Activated CD4-positive, alpha-beta T cell treated with anti-CD3 and anti-CD28 coated beads, Interleukin-2, amount 10 ng/mL, durations not matched to agents 24 days and 14 days (primary cell): ENCODE measurements around the gene ZHX3. TPM values are rescaled to one million over a fixed set of nuclear protein-coding genes. Genes with fewer than 3 reads are reported as not detected.

Source experiments
- DNase-seq: peaks from one replicate; pipeline ENCODE4 v3.0.0; 2022
- H3K27ac Mint-ChIP-seq: one replicate; pipeline ENCODE4 v1.8.0; 2022; ENCODE audit warnings: mild to moderate bottlenecking, mixed read lengths
- H3K27me3 Mint-ChIP-seq: one replicate; pipeline ENCODE4 v1.8.0; 2022; ENCODE audit warnings: mixed read lengths
- H3K36me3 Mint-ChIP-seq: one replicate; pipeline ENCODE4 v1.8.0; 2022; ENCODE audit warnings: low read depth, mild to moderate bottlenecking, mixed read lengths
- H3K4me1 Mint-ChIP-seq: one replicate; pipeline ENCODE4 v1.8.0; 2021; ENCODE audit warnings: mixed read lengths
- H3K4me3 Mint-ChIP-seq: one replicate; pipeline ENCODE4 v1.8.0; 2022; ENCODE audit warnings: mild to moderate bottlenecking, moderate library complexity, mixed read lengths
- H3K9me3 Mint-ChIP-seq: one replicate; pipeline ENCODE4 v1.8.0; 2021; ENCODE audit warnings: mixed read lengths
- intact Hi-C: fragments of 100-400 bp; cut with micrococcal nuclease; formaldehyde crosslinking; loops from one replicate; pipeline ENCODE4 v1.15.1; 2023
- total RNA-seq: library from RNA; stranded (reverse); gene quantifications from 2 replicates; pipeline ENCODE4 v1.2.3, GENCODE V29; 2022

ZHX3 gene
- total RNA-seq, 1 donor from 2014 or later = 11.7 TPM

GRCh38 chr20:41279546-41280225, 37.8 kb downstream of the ZHX3 start:
- Mint-ChIP-seq H3K36me3 (no peaks in the 10 kb centered on the region), H3K4me3 (no peak overlapping the region), H3K9me3 (no peaks in the 10 kb centered on the region), H3K4me1 (peaks cover 3% of the 10 kb centered on the region), H3K27me3 (peaks cover under 1% of the 10 kb centered on the region), H3K27ac (no peak overlapping the region)
- DNase-seq = no peak
- intact Hi-C loops = no loop called here

GRCh38 chr20:41278936-41279335, 38.6 kb downstream of the ZHX3 start:
- H3K9me3 Mint-ChIP-seq = no peaks in the 10 kb centered on the region
- no peak for DNase-seq
- H3K27me3 Mint-ChIP-seq = peaks cover 2% of the 10 kb centered on the region
- no peak overlapping the region for H3K4me3 Mint-ChIP-seq
- H3K4me1 Mint-ChIP-seq = peaks cover 3% of the 10 kb centered on the region
- intact Hi-C loops = no loop called here
- no peak overlapping the region for H3K27ac Mint-ChIP-seq
- H3K36me3 Mint-ChIP-seq = no peaks in the 10 kb centered on the region

GRCh38 chr20:41277049-41277448, 40.5 kb downstream of the ZHX3 start:
- intact Hi-C loops = no loop called here
- no peak overlapping the region for H3K4me3 Mint-ChIP-seq
- no peaks in the 10 kb centered on the region for H3K9me3 Mint-ChIP-seq

GRCh38 chr20:41276317-41276751, 41.2 kb downstream of the ZHX3 start:
- H3K27me3 Mint-ChIP-seq = peaks cover 4% of the 10 kb centered on the region
- intact Hi-C loops = no loop called here
- H3K9me3 Mint-ChIP-seq = no peaks in the 10 kb centered on the region
- no peak overlapping the region for H3K27ac Mint-ChIP-seq
- no peaks in the 10 kb centered on the region for H3K36me3 Mint-ChIP-seq
- DNase-seq = no peak
- H3K4me3 Mint-ChIP-seq = no peak overlapping the region
- H3K4me1 Mint-ChIP-seq = peaks cover 3% of the 10 kb centered on the region

More at GRCh38 chr20:41277049-41277448, 40.5 kb downstream of the ZHX3 start:
- peaks cover 4% of the 10 kb centered on the region for H3K27me3 Mint-ChIP-seq
- H3K27ac Mint-ChIP-seq = no peak overlapping the region
- H3K36me3 Mint-ChIP-seq = no peaks in the 10 kb centered on the region
- peaks cover 3% of the 10 kb centered on the region for H3K4me1 Mint-ChIP-seq
- no peak for DNase-seq

- no peak for DNase-seq
- intact Hi-C loops = no loop called here
- no peak overlapping the region for H3K4me3 Mint-ChIP-seq
- H3K9me3 Mint-ChIP-seq = no peaks in the 10 kb centered on the region
- H3K4me1 Mint-ChIP-seq = peaks cover 3% of the 10 kb centered on the region
- H3K27ac Mint-ChIP-seq = no peak overlapping the region
- H3K27me3 Mint-ChIP-seq = peaks cover 4% of the 10 kb centered on the region
- H3K36me3 Mint-ChIP-seq = no peaks in the 10 kb centered on the region
Measured at GRCh38 chr20:41275301-41275731, 42.2 kb downstream of the ZHX3 start.

GRCh38 chr20:41274152-41274551, 43.4 kb downstream of the ZHX3 start:
- H3K4me1 Mint-ChIP-seq = no peaks in the 10 kb centered on the region
- H3K9me3 Mint-ChIP-seq = no peaks in the 10 kb centered on the region
- H3K4me3 Mint-ChIP-seq = no peak overlapping the region
- no peaks in the 10 kb centered on the region for H3K36me3 Mint-ChIP-seq
- DNase-seq = no peak
- intact Hi-C loops = no loop called here
- no peak overlapping the region for H3K27ac Mint-ChIP-seq
- H3K27me3 Mint-ChIP-seq = peaks cover 4% of the 10 kb centered on the region

- Mint-ChIP-seq H3K4me3 (no peak overlapping the region), H3K4me1 (no peaks in the 10 kb centered on the region), H3K27me3 (peaks cover 4% of the 10 kb centered on the region), H3K9me3 (no peaks in the 10 kb centered on the region), H3K36me3 (no peaks in the 10 kb centered on the region), H3K27ac (no peak overlapping the region)
- intact Hi-C loops = no loop called here
- no peak for DNase-seq
Measured at GRCh38 chr20:41273445-41273844, 44.1 kb downstream of the ZHX3 start.

- DNase-seq = no peak
Measured at GRCh38 chr20:41272339-41272738, 45.2 kb downstream of the ZHX3 start.

GRCh38 chr20:41268917-41269652, 48.4 kb downstream of the ZHX3 start:
- peaks cover 2% of the 10 kb centered on the region for H3K27me3 Mint-ChIP-seq
- peaks cover 2% of the 10 kb centered on the region for H3K36me3 Mint-ChIP-seq
- no peaks in the 10 kb centered on the region for H3K4me1 Mint-ChIP-seq
- DNase-seq = no peak
- intact Hi-C loops = no loop called here
- no peaks in the 10 kb centered on the region for H3K9me3 Mint-ChIP-seq
- no peak overlapping the region for H3K4me3 Mint-ChIP-seq
- no peak overlapping the region for H3K27ac Mint-ChIP-seq

More at GRCh38 chr20:41272339-41272738, 45.2 kb downstream of the ZHX3 start:
- Mint-ChIP-seq H3K36me3 (peaks cover under 1% of the 10 kb centered on the region), H3K27ac (no peak overlapping the region), H3K4me1 (no peaks in the 10 kb centered on the region), H3K4me3 (no peak overlapping the region), H3K27me3 (peaks cover 4% of the 10 kb centered on the region), H3K9me3 (no peaks in the 10 kb centered on the region)
- intact Hi-C loops = no loop called here

GRCh38 chr20:41268402-41268801, 49.1 kb downstream of the ZHX3 start:
- Mint-ChIP-seq H3K9me3 (no peaks in the 10 kb centered on the region), H3K27me3 (peaks cover 2% of the 10 kb centered on the region), H3K27ac (no peak overlapping the region), H3K4me1 (no peaks in the 10 kb centered on the region), H3K36me3 (peaks cover 2% of the 10 kb centered on the region), H3K4me3 (no peak overlapping the region)
- intact Hi-C loops = no loop called here
- DNase-seq = no peak

GRCh38 chr20:41265938-41266337, 51.6 kb downstream of the ZHX3 start:
- intact Hi-C loops = no loop called here
- peaks cover 2% of the 10 kb centered on the region for H3K36me3 Mint-ChIP-seq

GRCh38 chr20:41264819-41265218, 52.7 kb downstream of the ZHX3 start:
- H3K9me3 Mint-ChIP-seq = no peaks in the 10 kb centered on the region

More at GRCh38 chr20:41265938-41266337, 51.6 kb downstream of the ZHX3 start:
- H3K4me1 Mint-ChIP-seq = no peaks in the 10 kb centered on the region
- no peak overlapping the region for H3K27ac Mint-ChIP-seq
- H3K9me3 Mint-ChIP-seq = no peaks in the 10 kb centered on the region
- DNase-seq = no peak
- H3K4me3 Mint-ChIP-seq = no peak overlapping the region
- no peaks in the 10 kb centered on the region for H3K27me3 Mint-ChIP-seq

GRCh38 chr20:41261790-41262717, 55.5 kb downstream of the ZHX3 start:
- intact Hi-C loops = no loop called here
- H3K36me3 Mint-ChIP-seq = no peaks in the 10 kb centered on the region
- no peaks in the 10 kb centered on the region for H3K27me3 Mint-ChIP-seq
- H3K27ac Mint-ChIP-seq = no peak overlapping the region
- no peaks in the 10 kb centered on the region for H3K4me1 Mint-ChIP-seq
- H3K4me3 Mint-ChIP-seq = no peak overlapping the region
- H3K9me3 Mint-ChIP-seq = no peaks in the 10 kb centered on the region
- no peak for DNase-seq

More at GRCh38 chr20:41264819-41265218, 52.7 kb downstream of the ZHX3 start:
- Mint-ChIP-seq H3K4me1 (no peaks in the 10 kb centered on the region), H3K27me3 (no peaks in the 10 kb centered on the region), H3K36me3 (peaks cover 2% of the 10 kb centered on the region), H3K4me3 (no peak overlapping the region), H3K27ac (no peak overlapping the region)
- intact Hi-C loops = no loop called here
- DNase-seq = no peak
